ELF-1 (cell line): Measurements from ENCODE around the gene WDR20.

Source experiments
- DNase-seq: peaks from one replicate; pipeline ENCODE4 v3.0.0-alpha.2; 2016; ENCODE audit warnings: low read depth, low spot score

WDR20 gene

DNA sequence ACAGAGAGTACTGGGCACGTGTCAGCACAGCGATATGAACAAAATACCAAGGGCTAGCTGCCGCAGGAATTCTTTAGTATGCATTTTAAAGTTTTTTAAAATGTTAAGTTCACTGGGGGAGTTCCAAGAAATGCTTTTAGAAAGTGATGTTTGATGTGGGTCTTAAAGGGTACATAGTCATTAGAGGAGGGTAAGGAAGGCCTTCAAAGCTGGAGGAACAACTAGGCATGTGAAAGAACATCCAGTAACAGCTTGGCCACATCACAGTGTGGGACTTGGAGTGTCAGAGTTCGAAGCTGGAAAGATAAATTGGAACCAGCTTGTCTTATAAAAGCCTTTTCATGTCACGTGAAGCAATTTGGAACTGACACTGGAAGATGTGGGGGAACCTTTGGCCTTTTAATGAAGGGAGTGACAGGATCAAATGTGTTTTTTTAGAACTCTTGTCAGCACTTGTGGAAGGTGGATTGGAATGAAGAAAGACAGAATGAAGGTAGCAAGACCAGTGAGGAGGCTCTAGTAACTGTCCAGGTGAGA, 57.7 kb downstream of the WDR20 start:
- DNase-seq, result no peak

DNA sequence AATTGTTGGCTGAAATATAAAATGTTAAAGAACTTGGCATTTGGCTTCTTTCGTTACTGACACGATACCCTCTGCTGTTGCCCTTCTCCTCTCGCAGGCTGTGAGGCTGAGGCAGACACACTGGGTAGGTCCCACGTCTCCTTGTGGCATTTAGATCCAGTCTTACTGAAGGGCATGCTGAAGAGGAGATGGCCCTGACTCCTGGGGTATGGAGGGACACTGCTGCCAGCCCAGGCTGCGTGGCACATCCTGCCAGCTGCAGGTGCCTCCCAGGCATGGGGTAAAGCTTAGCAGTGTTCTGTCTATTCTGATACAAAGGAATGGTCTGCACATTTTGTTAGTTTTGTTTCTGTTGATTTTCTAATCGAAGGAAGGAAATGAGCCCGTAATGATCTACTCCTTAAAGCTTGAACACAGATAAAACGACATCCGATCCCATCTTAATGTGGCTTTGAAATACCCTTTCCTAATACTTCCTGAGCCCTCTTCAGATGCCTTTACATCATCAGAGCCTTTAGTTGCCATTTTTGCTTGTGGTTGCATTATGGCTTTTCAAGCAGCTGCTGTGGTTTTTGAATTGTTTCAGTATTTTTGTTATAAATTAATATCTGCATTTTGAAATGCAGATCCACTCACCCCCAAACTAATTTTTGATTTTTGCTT, 61.1 kb downstream of the WDR20 start:
- DNase-seq, result no peak

DNA sequence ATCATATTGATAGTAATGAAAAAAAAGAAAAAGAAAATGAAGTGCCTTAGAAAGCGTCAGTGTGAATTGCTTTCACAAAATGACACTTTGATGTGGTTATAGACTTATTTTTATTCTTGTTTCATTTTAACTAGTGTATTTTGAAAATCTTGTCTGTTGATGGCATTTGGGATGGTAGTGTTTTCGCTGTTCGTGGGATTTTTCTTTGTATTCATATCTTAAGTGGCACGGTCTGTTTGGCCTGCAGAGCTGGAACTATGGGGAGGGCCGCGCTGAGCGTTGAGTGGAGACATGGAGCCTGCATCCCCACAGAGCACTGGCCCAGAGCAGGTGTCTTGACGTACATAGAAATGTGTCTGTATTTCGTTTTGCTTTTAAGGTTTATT, 61.6 kb downstream of the WDR20 start:
- DNase-seq, result no peak

DNA sequence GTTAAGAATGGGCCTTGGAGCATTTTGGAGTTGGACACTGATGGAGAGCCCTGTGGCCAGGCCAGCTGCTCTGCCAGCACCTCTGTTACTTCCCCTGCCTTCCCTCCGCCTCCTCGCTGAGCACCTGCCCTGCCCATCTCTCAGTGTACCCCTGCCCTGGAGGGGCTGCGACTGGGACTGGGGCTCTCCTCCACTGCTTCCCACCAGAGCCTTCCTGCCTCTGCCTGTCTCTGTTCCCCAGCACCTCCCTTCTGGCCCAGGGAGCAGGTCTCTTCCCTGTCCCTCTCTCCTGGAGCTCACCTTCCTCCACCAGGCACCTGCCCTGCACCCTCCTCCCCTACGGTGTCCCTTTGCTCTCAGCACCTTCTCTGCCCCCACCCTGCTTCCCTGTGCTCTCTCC, 62.1 kb downstream of the WDR20 start:
- DNase-seq, result no peak

DNA sequence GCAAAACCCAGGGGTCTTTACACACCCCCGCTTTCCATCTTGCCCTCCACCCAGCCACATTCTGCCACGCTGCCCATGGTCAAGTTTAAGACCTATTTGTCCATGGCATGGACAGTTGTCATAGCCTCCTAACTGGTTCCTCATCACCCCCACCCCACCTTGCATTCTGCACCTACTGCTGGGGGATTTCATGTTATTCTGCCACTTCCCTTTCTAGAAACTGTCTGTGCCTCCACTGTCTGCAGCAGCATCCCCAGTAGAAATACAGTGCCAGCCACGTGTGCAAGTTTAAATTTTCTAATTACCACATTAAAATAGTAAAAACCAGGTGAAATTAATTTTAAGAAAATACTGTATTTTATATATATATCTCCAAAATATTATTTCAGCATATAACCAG, 63.2 kb downstream of the WDR20 start:
- no peak for DNase-seq

DNA sequence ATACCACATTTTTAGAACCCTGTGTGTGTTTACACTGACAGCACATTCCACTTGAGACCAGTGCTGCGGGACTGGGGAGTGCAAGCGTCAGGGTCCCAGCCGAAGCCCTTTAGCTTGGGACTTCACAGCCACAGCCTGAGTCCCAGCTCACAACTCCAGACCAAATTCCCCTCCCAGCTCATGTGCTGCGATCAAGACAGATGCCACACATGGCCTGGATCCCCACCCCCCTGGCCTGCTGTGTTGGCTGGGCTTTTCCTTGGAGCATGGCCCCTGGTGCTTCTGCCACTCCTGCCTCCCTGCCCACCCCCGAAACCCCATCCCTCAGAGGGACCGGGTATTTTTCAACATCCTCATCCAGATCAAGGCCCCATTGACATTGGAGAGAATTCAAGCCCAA, 63.7 kb downstream of the WDR20 start:
- DNase-seq, result no peak

DNA sequence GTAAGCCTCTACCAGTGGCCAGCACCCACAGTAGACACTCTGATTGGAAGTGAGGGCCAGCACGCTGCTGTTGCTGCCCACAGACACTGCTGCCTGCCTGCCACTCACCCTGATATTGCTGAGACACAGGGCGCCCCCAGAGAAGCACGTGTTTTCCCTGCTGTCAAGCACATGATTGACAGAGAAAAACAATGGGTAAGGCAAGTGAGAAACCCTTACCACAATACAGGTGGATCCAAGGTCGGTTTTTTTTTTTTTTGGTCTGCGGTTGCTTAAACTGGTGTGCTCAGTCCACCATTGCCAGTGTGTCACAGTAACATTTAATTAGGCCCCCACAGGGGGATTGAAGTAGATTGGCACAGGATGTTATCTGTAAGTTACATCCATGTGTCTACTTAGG, 65.9 kb downstream of the WDR20 start:
- no peak for DNase-seq

DNA sequence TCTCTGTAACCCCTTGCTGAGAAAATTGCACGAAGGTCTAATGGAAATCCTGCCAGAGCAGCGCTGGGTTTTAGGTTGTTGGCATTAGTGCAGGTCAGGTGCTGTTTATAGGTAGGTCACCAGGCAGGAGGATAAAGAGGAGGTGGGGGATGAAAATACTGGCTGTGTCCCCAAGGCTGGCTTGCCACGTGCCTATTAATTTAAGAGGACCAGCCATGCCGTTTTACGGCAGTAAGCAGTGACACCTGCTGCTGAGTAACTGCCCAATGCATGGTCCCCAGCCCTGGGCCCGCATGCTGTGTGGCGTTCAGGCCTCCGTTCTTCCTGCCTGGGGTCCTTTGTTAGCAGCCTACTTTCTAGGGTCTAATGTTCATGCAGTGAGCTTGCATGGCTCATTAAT, 67.2 kb downstream of the WDR20 start:
- DNase-seq, result no peak

DNA sequence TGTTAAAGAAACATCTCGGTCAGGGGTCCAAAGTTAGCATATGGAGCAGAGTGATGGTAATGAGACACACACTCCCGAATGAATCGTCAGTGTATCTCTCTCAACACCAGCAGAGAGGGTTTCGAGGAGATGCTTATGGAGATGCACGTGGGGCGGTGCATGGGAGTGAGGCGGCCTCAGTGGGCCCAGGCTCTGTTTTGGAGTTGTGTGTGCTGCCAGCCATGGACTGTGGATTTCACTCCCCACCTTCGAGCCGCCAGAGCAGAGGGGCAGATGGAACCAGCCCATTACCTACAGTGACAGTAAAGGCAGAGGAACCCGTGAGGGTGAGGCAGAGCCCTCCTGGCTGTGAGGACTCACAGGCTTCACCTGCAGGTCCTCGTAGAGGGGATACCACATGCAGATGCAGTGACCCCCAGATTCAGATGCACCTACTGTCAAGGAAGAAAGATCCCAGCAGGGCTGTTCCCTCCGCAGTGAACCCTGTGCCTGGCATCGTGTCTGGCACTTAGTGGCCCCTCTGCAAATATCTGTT, 68.2 kb downstream of the WDR20 start:
- no peak for DNase-seq

DNA sequence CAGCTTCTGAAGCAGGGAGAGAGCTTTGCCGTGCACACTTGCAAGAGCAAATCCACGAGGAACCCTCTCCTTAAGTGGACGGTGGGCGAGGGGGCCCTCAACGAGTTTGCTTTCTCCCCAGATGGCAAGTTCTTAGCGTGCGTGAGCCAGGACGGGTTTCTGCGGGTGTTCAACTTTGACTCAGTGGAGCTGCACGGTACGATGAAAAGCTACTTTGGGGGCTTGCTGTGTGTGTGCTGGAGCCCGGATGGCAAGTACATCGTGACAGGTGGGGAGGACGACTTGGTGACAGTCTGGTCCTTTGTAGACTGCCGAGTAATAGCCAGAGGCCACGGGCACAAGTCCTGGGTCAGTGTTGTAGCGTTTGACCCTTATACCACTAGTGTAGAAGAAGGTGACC, 69.0 kb downstream of the WDR20 start:
- DNase-seq, result no peak

DNA sequence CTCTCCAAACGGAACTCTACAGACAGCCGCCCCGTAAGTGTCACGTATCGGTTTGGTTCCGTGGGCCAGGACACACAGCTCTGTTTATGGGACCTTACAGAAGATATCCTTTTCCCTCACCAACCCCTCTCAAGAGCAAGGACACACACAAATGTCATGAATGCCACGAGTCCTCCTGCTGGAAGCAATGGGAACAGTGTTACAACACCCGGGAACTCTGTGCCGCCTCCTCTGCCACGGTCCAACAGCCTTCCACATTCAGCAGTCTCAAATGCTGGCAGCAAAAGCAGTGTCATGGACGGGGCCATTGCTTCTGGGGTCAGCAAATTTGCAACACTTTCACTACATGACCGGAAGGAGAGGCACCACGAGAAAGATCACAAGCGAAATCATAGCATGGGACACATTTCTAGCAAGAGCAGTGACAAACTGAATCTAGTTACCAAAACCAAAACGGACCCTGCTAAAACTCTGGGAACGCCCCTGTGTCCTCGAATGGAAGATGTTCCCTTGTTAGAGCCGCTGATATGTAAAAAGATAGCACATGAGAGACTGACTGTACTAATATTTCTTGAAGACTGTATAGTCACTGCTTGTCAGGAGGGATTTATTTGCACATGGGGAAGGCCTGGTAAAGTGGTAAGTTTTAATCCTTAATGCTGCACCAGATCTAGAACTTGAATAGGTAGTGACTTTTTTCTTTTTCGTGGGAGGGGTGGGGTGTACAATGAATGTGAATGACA, 69.7 kb downstream of the WDR20 start:
- DNase-seq, result peak; percentile 59

DNA sequence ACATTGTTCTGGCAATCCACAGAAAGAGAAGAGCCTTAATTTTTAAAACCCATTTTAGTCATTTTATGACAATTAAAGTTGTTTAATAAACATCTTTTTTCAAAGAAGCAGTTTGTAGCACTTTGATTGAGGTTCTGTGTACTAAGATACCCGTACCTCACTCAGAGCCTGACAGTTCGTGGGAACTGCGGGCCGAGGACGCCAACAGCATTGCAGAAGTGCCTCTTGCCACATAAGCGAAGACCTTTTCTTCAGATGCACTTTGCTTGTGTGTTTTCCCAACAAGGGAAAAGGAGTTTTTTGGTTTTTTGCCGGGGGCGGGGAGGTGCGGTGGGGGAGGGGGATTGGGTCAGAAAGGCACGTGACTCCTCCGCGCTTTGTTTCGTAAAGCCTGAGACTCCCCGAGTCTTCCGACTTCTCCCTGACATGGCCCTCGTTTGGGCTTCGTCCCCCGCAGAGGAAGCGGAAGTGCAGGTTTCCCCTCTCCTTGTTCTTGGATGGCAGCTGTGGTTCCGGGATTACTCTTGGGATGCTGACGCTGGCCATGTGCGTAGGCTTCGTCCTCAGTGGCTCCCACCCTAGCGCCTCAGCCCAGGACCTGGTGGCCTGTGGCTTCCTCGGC, 70.8 kb downstream of the WDR20 start:
- DNase-seq, result no peak

DNA sequence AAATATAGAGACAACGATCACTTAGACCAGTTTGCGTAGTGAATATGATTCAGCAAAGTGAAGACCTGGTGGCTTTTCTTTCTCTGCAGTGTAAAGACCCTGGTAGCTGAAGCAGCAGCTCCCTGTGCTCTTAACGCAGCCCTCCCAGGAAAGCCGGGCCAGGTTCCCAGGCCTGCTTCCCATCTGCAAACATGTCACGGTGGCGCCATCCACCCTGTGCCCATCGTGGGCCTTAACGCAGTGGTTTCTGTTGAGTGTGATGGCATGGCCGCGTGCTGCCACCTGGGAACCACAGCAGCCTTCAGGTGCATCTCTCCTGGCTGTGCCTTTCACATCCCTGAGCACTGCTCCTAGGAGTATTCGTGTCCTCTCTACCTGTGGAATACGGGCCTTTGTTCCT, 71.5 kb downstream of the WDR20 start:
- no peak for DNase-seq

DNA sequence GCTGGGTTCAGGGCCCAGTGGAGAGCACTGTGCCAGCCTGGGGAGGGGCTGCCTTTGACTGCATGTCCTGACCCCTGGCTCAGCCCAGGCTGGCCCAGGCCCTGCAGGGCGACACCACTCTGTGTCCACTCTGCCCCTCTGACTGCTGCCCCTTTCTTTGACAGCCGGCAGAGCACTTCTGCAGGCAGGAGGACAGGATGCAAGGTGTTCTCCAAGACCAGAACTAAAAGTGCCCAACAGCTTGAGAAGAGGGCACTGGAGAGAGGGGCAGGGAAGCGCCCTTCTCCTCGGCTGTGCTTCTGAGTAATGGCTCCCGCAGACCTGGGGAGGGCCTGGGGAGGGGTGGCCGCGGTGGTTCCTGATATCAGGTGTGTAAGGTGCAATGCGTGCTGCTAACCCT, 72.7 kb downstream of the WDR20 start:
- DNase-seq, result no peak

DNA sequence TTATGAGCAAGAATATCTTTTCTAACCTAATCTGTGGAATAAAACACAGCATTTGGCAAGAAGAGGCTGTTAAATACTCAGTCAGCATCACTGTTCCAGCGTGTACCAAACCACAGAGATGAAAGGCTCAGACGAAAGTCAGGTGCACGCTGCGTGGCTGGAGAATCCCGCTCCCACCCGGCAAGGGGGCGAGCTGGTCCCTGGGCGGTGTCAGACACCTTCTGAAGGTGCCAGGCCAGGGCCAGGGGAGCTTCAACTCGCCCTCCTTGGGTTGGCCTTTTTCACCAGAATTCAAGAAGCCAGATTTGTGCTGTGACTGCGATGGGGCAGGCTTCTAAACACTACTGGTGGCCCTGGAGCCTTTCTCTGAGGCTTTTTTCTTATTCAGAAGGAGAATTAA, 73.1 kb downstream of the WDR20 start:
- no peak for DNase-seq

DNA sequence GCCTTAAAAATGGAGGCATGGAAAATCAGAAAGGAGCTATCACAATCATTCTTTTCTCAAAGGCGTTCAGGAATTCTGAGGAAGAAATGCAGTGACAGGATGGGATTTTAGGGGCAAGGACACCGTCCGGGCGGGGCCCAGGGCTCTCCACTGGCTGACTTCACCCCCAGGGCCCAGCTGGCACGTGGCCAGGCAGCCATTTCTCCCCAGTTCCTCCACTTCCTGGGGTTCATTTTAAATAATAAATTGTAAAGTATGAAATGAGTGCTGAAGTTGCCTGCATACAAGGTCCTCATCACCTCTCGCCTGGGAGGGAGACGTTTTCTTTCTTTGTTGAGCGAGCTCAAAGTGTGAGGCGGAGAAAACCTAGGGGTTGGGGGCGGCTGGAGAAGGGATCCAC, 73.8 kb downstream of the WDR20 start:
- no peak for DNase-seq

DNA sequence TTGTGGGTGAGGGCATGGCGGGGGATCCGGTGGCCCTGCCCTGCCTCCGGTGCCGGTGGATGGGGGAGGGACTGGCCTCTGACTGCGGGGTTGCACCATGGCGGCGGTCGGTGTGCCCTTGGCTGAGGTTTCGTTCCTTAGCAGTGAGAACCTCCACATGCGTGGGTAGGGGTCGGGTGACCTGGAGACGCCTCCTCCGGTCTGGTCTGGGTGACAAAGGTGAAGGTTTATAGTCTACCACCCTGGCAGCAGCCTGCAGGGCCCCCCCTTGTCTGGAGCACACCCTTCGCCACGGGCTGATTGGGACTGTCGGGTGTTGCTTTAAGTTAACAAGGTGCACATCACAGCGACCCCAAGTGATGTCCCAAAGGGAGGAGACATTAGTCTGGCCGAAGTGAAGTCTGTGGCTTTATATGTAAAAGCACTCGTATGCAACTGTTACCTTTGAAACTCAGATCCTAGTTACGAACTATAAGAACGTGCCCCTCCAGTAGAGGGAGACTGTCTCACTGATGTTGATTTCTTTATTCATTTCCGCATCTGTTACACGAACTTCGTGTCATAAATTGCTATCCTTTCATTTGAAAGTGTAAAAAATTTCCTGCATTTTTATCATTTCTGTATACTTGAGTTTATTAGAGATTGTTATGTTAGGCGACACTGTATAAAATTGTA, 74.4 kb downstream of the WDR20 start:
- DNase-seq, result no peak

DNA sequence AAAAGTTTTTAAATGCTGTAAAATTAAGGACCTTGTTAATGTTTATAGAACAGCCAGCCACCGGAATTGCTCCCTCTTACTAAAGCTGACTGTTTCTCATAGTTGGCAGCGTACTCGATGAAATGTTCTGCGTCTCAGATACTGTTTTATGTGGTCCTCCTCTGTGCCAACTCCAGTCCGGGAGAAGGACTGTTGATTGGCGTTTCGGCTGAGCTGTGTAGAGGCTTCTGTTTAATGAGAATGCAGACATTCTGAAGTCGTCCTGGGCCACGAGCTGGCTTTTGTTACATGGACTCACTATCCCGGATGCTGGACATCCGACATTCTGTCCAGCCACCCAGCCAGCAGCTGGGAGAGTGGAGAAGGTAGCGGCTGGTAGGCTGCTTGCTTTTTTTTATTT, 75.4 kb downstream of the WDR20 start:
- DNase-seq, result no peak

DNA sequence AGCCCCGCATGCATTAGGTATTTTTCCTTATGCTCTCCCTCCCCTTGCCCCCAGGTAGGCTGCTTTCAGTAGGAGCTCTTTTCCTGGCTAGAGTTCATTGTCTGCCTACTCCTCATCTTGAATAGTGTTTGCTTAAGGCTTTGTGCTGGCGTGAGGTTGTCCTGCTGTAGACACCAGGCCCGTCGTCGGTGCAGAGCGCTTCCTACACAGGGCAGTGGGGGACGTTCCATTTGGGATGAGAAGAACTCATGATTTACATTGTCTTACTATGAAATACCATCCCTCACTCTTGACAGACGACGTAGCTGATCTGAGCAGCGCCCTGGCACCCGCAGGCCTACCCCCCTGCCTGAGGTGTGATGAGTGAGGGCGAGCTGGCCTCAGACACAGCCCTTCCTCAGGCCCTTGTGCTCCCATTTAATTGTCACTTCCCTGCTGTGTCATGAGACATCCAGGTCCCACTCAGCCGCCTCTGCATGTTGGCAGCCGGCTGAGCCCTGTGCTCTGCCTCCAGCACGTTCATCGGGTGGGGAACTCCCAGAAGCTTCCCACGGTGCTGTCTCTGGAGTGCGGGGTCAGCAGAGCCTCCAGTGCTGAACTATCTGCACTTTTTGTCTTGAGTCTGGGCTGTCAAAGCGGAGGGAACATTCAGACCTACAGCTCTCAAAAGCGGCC, 76.0 kb downstream of the WDR20 start:
- no peak for DNase-seq

DNA sequence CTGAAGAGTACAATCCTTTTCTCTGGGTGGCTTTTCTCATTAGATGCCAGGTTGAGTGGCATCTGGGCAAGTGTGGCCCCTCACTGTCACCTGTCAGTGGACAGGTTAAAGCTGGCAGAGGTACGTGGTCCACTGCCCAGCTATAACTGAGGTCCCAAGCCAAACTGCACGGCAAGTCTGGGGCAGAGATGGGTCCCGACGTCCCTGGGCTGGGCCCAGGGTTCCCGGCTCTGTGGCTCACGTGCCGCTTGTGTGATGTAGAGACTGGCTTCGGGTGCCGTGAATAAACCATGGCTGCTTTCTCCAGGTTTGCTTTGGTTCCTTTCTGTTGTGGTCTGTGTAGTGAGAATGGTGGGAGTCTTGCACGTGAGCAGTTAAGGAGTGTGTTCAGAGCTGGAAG, 77.7 kb downstream of the WDR20 start:
- no peak for DNase-seq

DNA sequence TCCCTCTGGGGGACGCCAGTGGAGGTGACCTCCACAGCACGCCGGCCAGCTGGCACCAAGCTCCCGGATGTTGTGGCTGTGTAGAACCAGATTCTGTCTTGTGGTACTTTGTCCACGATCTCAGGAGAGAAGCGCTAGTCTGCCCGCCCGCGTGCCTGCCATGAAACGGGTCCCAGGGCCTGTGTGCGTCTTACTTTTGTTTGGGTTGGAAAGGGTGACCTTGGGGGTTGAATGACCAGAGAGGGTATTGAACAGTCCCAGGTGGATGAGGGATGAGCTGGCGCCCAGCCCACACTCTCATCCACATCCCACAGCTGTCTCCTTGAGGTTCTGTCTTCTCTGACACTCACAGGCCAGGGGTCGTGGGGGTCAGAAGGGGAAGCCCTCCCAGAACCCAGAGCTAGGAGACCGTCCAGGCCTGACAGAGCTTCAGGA, 78.3 kb downstream of the WDR20 start:
- DNase-seq, result no peak

DNA sequence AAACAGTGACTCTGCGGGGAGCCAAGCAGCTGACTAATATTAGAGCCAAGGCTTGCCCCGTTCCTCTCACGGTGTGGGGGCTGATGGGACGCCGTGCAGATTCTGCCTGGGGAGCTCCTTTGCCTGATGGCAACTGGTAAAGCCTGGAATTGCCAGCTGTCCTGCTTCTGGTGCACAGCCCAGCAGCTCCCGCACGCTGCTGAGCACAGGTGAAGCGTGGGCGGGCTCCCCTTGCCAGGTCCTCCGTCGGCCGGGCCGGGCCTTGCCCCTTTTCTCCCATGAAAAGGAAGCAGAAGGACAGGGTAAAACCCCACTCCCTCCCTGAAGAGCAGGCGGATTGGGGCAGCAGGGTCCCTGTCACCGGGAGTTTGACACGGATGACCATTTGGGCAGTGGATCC, 79.0 kb downstream of the WDR20 start:
- DNase-seq, result no peak
